HG03460 (cell line): Measurements from ENCODE around the gene CRACDL.

ENCODE experiments used
- ATAC-seq: cut with Tn5 transposase; IDR thresholded peaks from one replicate; pipeline ENCODE4 v1.9.1; 2021; ENCODE audit not compliant: unreplicated experiment

Gene CRACDL, protein sequence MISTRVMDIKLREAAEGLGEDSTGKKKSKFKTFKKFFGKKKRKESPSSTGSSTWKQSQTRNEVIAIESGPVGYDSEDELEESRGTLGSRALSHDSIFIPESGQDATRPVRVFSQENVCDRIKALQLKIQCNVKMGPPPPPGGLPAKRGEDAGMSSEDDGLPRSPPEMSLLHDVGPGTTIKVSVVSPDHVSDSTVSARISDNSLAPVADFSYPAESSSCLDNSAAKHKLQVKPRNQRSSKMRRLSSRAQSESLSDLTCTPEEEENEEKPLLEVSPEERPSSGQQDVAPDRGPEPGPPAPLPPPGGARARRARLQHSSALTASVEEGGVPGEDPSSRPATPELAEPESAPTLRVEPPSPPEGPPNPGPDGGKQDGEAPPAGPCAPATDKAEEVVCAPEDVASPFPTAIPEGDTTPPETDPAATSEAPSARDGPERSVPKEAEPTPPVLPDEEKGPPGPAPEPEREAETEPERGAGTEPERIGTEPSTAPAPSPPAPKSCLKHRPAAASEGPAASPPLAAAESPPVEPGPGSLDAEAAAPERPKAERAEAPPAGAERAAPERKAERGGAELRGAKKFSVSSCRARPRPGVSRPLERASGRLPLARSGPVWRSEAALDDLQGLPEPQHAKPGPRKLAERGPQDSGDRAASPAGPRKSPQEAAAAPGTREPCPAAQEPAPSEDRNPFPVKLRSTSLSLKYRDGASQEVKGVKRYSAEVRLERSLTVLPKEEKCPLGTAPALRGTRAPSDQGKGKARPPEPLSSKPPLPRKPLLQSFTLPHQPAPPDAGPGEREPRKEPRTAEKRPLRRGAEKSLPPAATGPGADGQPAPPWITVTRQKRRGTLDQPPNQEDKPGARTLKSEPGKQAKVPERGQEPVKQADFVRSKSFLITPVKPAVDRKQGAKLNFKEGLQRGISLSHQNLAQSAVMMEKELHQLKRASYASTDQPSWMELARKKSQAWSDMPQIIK

GRCh38 chr2:98935777-98936352 lies at the start of gene CRACDL:
Gene CRACDL, minus strand, starts transcription at chr2:98936225. Its CDS starts 89,425 bp downstream, at chr2:98846800.
- no peak for ATAC-seq

- no peak for ATAC-seq
Observed at GRCh38 chr2:98975611-98976010, 39.6 kb upstream of the CRACDL start.

DNA sequence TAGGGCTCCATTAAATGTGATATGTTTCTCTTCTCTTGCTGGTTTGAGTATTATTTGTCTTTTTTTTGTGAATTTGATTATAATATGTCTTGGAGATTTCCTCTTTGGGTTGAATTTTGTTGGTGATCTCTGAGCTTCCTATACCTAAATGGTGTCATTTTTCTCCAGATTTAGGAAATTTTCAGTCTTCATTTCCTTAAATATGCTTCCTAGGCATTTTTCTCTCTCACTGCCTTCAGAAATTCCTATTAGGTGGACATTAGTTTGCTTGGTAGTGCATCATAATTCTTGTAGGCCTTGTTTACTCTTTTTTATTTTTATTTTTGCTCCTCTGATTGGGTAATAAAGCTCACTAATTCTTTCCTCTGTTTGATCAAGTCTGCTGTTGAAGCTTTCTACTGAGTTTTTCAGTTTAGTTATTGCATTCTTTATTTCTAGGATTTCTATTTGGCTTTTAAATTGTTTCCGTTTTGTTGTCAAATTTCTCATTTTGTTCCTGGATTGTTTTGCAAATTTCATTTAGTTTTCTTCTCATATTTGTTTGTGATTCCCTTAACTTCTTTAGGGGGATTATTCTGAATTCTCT lies 36.6 kb upstream of the CRACDL start:
- ATAC-seq: no peak

DNA sequence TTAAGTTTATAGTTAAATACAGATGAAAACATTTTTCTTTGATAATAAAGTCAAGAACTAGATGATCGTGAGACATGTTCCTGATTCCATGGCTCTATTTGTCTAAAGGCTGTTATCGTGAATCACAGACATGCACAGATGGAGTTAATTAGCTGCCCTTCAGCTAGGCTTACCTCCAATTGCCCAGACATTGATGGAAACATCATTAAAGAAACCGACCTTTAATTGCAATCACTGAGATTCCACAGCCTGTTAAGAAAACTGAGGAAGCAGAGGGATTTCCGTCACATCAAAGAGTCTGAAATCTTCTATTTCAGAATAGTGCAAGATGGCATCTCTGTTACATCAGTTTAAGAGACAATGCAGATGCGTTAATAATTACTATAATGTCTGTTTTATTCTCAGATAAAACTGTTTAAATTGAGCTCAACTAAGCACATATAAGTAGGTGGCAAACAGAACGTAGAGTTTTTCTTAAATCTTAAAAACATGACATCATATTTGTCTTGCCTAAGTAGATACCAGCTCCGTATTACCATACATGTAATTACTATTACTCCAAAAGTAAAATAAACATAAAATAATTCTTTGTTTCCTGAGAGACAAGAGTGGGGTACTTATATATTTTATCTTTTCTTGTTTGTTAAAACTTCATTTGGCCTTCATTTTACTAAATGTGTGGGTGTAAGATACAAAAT lies 23.9 kb upstream of the CRACDL start:
- no peak for ATAC-seq

DNA sequence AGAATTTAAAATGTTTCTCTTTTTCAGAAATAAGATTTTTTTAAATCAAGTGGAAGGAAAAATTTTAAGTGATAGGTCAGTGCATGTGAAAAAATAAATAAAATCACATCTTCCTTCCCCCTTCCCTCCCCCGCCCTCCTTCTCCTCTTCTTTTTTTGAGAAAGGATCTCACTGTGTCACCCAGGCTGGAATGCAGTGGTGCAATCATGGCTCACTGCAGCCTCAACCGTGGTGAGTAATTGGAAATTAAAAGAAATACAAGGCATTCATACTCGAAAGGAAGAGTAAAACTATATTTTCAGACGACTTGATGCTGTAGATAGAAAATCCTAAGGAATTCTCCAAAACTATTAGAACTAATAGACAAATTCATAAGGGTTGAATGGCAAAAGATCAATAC lies 16.9 kb upstream of the CRACDL start:
- no peak for ATAC-seq

GRCh38 chr2:98948956-98949739 lies 13.1 kb upstream of the CRACDL start:
- no peak for ATAC-seq

DNA sequence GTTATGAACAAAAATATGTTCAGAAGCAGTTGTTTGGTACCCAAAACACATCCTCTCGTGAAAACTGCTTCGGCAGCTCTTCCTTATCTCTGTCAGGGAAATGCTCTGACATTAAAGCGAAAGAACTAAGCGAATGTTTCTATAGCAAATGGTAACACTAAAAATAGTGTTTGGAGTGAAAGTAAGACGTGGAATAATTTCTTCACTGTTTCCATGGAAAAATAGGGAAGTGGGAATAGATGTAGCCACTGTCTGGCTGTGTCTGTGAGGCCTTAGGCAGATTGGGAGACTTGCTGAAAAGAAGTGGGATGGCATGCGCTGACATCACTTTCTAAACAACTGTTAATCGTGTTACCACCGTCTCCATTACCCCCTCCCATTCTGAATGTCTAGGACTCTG lies 11.5 kb upstream of the CRACDL start:
- no peak for ATAC-seq

- ATAC-seq: no peak
Observed at GRCh38 chr2:98946855-98947254, 10.8 kb upstream of the CRACDL start.

GRCh38 chr2:98944775-98945174 lies 8.8 kb upstream of the CRACDL start:
- ATAC-seq: no peak

GRCh38 chr2:98940102-98940501 lies 4.1 kb upstream of the CRACDL start:
- ATAC-seq: no peak

- ATAC-seq: no peak
Observed at GRCh38 chr2:98937906-98938305, 1.9 kb upstream of the CRACDL start.

GRCh38 chr2:98936353-98937351 lies 627 bp upstream of the CRACDL start:
- ATAC-seq: no peak

- no peak for ATAC-seq
Observed at GRCh38 chr2:98935111-98935770, 784 bp downstream of the CRACDL start.

- no peak for ATAC-seq
Observed at GRCh38 chr2:98932778-98933343, 3.2 kb downstream of the CRACDL start.

GRCh38 chr2:98932164-98932563 lies 3.9 kb downstream of the CRACDL start:
- no peak for ATAC-seq

- no peak for ATAC-seq
Observed at GRCh38 chr2:98931596-98931995, 4.4 kb downstream of the CRACDL start.

DNA sequence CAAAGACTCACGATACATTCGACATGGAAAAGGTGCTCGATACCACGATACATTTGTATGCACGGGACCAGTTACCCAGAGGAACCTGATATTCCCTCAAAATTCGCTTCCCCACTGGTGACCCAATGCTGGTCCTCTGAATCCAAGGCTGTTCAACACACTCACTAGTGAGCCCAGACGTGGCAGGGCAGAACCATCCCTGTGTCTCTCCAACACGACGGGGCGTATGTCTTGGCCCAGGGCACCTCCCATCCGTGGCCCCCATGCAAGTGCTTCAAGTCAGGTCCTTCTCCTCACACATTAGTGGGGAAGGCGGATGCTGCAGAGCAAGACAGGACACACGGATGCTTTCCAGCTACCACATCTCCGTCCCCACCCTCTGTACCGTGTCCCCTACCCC lies 6.1 kb downstream of the CRACDL start:
- ATAC-seq: no peak

GRCh38 chr2:98928242-98928641 lies 7.8 kb downstream of the CRACDL start:
- no peak for ATAC-seq
